Vagina (tissue), 2 donors: ENCODE results near the gene SSR1. TPM values are rescaled to one million over a fixed set of nuclear protein-coding genes. Genes with fewer than 3 reads are reported as not detected.
A peak's percentile ranks its signal among the peaks of the same experiment; 100 is the strongest.

Experiments
- DNase-seq, 2 donors: peaks; one replicate each; pipeline ENCODE4 v3.0.0-alpha.2; 2017; ENCODE audit errors: extremely low spot score in 2 of 2
- H3K27ac ChIP-seq: fragments of 200-600 bp; sonication (generic); one replicate; pipeline ENCODE4 v1.5.1; 2019
- H3K27me3 ChIP-seq: fragments of 200-600 bp; sonication (generic); one replicate; pipeline ENCODE4 v1.5.1; 2019
- H3K36me3 ChIP-seq, 2 donors: fragments of 200-600 bp; sonication (generic); one replicate each; pipeline ENCODE4 v1.5.1; 2017 to 2019
- H3K4me1 ChIP-seq: fragments of 200-600 bp; sonication (generic); one replicate; pipeline ENCODE4 v1.5.1; 2019
- H3K4me3 ChIP-seq, 2 donors: fragments of 200-600 bp; sonication (generic); 1 replicate in 1 of 2; 2 replicates in 1 of 2; pipeline ENCODE4 v1.5.1; 2016 to 2019
- H3K9me3 ChIP-seq: fragments of 200-600 bp; sonication (generic); one replicate; pipeline ENCODE4 v1.5.1; 2019
- CTCF ChIP-seq, 3 experiments: fragments of 450-650 bp in 2 of 3; fragments of 200-600 bp in 1 of 3; sonication (generic) in 1 of 3; IDR thresholded peaks; one replicate each; pipeline ENCODE4 v1.5.1; 2017 to 2019; ENCODE audit warnings: antibody characterized with exemption in 3 of 3, mild to moderate bottlenecking in 2 of 3, moderate library complexity in 2 of 3
- POLR2A ChIP-seq, 2 donors: fragments of 450-650 bp; IDR thresholded peaks; one replicate each; pipeline ENCODE4 v1.6.1; 2017; ENCODE audit warnings: antibody characterized with exemption in 2 of 2, mild to moderate bottlenecking in 2 of 2, moderate library complexity in 2 of 2
- POLR2AphosphoS5 ChIP-seq, 2 donors: sonication (generic); formaldehyde crosslinking; IDR thresholded peaks; one replicate each; pipeline ENCODE4 v1.9.0; 2017; ENCODE audit warnings: antibody characterized with exemption in 2 of 2, mild to moderate bottlenecking in 2 of 2, low read depth in 1 of 2; ENCODE audit not compliant: insufficient read depth in 1 of 2
- intact Hi-C: fragments of 100-400 bp; cut with DNase I; formaldehyde crosslinking; loops from one replicate; pipeline ENCODE4 v1.15.1; 2023
- total RNA-seq: library from RNA; depleted of rRNA; stranded (reverse); fragments of >200 nt; gene quantifications from one replicate; pipeline ENCODE4 v1.2.3, GENCODE V29; 2016

Gene SSR1
- total RNA-seq, 1 donor from 2014 or later, result 48.1 TPM

GRCh38 chr6:7238900-7239589 is 74.0 kb downstream of the SSR1 start:
- Histone ChIP-seq H3K27ac (no peak overlapping the region), H3K4me3 (no peak overlapping the region), H3K36me3 (peaks cover 0 to 18% of the 10 kb centered on the region in 2 donors), H3K4me1 (peaks cover 27% of the 10 kb centered on the region), H3K9me3 (no peaks in the 10 kb centered on the region), H3K27me3 (no peaks in the 10 kb centered on the region)
- DNase-seq, result no peak
- intact Hi-C loops, result loop anchor here (10.0 kb wide), 1 partner anchor 514 kb away; no protein-coding TSS in a partner anchor
- TF ChIP-seq POLR2A (IDR thresholded peaks at IDR 0.05) (no peak), POLR2AphosphoS5 (IDR thresholded peaks at IDR 0.05; ENCODE audit: insufficient read depth in 1 of 2, low read depth in 1 of 2) (no peak), CTCF (IDR thresholded peaks at IDR 0.05) (peak in 2 of 3 experiments; percentile 35 to 61)

GRCh38 chr6:7238526-7238899 is 74.5 kb downstream of the SSR1 start:
- Histone ChIP-seq H3K36me3 (peaks cover 0 to 23% of the 10 kb centered on the region in 2 donors), H3K27me3 (no peaks in the 10 kb centered on the region), H3K4me3 (no peak overlapping the region), H3K4me1 (peaks cover 27% of the 10 kb centered on the region), H3K9me3 (no peaks in the 10 kb centered on the region), H3K27ac (no peak overlapping the region)
- intact Hi-C loops, result loop anchor here (10.0 kb wide), 1 partner anchor 514 kb away; no protein-coding TSS in a partner anchor
- TF ChIP-seq POLR2AphosphoS5 (IDR thresholded peaks at IDR 0.05; ENCODE audit: insufficient read depth in 1 of 2, low read depth in 1 of 2), result no peak
- TF ChIP-seq CTCF (IDR thresholded peaks at IDR 0.05), result no peak
- TF ChIP-seq POLR2A (IDR thresholded peaks at IDR 0.05), result no peak
- DNase-seq, result no peak

GRCh38 chr6:7237653-7238188 is 75.3 kb downstream of the SSR1 start:
- Histone ChIP-seq H3K9me3 (no peaks in the 10 kb centered on the region), H3K36me3 (peaks cover 0 to 25% of the 10 kb centered on the region in 2 donors), H3K27me3 (no peaks in the 10 kb centered on the region), H3K4me1 (peaks cover 19% of the 10 kb centered on the region), H3K27ac (no peak overlapping the region), H3K4me3 (no peak overlapping the region)
- TF ChIP-seq POLR2A (IDR thresholded peaks at IDR 0.05), result no peak
- TF ChIP-seq POLR2AphosphoS5 (IDR thresholded peaks at IDR 0.05; ENCODE audit: insufficient read depth in 1 of 2, low read depth in 1 of 2), result no peak
- no peak for TF ChIP-seq CTCF (IDR thresholded peaks at IDR 0.05)
- intact Hi-C loops, result loop anchor here (10.0 kb wide), 1 partner anchor 513 kb away; no protein-coding TSS in a partner anchor
- DNase-seq, result no peak

GRCh38 chr6:7236306-7237209 is 76.4 kb downstream of the SSR1 start:
- Histone ChIP-seq H3K27ac (no peak overlapping the region), H3K4me1 (peaks cover 14% of the 10 kb centered on the region), H3K4me3 (no peak overlapping the region), H3K36me3 (peaks cover 0 to 34% of the 10 kb centered on the region in 2 donors), H3K27me3 (no peaks in the 10 kb centered on the region), H3K9me3 (no peaks in the 10 kb centered on the region)
- intact Hi-C loops, result loop anchor here (10.0 kb wide), 1 partner anchor 512 kb away; no protein-coding TSS in a partner anchor
- TF ChIP-seq POLR2AphosphoS5 (IDR thresholded peaks at IDR 0.05; ENCODE audit: insufficient read depth in 1 of 2, low read depth in 1 of 2) (no peak), POLR2A (IDR thresholded peaks at IDR 0.05) (no peak), CTCF (IDR thresholded peaks at IDR 0.05) (no peak)
- no peak for DNase-seq
